Measurements from ENCODE around the gene PSMD9. TPM values are rescaled to one million over a fixed set of nuclear protein-coding genes. Genes with fewer than 3 reads are reported as not detected.

Gene PSMD9
- total and polyA plus RNA-seq, 7 donors = 28.5 to 108 (median 91.4) TPM

DNA sequence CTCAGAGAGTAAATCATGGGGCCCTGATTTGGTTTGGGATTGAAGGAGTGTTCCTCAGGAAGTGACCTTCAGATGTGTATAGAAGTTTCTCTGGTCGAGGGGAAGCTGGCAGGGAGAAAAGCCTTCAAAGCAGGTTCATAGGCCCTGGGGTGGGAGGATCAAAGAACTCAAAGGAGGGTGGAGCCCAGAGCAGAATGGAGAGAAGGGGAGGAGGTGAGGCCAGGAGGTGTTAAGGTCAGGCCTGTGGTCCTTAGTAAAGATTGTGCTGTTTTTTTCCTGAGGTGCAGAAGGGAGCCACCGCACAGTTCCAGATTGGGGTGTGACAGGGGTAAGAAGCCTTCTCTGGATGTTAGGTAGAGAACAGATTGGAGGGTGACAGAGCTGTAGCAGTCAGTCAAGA lies 20.1 kb downstream of the PSMD9 start:
- H3K27ac ChIP-seq = no peak overlapping the region
- DNase-seq = no peak
- WGBS, 2 donors = 63 to 75% methylated on average over 2 of the region's 2 CpGs
- no peaks in the 10 kb centered on the region for H3K9me3 ChIP-seq
- H3K4me3 ChIP-seq = no peak overlapping the region
- H3K4me1 ChIP-seq = no peaks in the 10 kb centered on the region
- TF ChIP-seq EP300 (IDR thresholded peaks at IDR 0.05) (no peak), POLR2A (IDR thresholded peaks at IDR 0.05) (no peak), POLR2AphosphoS5 (IDR thresholded peaks at IDR 0.05) (no peak)
- TF ChIP-seq, protein P1, sequence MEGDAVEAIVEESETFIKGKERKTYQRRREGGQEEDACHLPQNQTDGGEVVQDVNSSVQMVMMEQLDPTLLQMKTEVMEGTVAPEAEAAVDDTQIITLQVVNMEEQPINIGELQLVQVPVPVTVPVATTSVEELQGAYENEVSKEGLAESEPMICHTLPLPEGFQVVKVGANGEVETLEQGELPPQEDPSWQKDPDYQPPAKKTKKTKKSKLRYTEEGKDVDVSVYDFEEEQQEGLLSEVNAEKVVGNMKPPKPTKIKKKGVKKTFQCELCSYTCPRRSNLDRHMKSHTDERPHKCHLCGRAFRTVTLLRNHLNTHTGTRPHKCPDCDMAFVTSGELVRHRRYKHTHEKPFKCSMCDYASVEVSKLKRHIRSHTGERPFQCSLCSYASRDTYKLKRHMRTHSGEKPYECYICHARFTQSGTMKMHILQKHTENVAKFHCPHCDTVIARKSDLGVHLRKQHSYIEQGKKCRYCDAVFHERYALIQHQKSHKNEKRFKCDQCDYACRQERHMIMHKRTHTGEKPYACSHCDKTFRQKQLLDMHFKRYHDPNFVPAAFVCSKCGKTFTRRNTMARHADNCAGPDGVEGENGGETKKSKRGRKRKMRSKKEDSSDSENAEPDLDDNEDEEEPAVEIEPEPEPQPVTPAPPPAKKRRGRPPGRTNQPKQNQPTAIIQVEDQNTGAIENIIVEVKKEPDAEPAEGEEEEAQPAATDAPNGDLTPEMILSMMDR (IDR thresholded peaks at IDR 0.05) = no peak
- intact Hi-C loops (cut with DNase I) = no loop called here
- peaks cover 0 to 86% (median 26%) of the 10 kb centered on the region in 4 donors for H3K36me3 ChIP-seq
- H3K27me3 ChIP-seq = no peaks in the 10 kb centered on the region

DNA sequence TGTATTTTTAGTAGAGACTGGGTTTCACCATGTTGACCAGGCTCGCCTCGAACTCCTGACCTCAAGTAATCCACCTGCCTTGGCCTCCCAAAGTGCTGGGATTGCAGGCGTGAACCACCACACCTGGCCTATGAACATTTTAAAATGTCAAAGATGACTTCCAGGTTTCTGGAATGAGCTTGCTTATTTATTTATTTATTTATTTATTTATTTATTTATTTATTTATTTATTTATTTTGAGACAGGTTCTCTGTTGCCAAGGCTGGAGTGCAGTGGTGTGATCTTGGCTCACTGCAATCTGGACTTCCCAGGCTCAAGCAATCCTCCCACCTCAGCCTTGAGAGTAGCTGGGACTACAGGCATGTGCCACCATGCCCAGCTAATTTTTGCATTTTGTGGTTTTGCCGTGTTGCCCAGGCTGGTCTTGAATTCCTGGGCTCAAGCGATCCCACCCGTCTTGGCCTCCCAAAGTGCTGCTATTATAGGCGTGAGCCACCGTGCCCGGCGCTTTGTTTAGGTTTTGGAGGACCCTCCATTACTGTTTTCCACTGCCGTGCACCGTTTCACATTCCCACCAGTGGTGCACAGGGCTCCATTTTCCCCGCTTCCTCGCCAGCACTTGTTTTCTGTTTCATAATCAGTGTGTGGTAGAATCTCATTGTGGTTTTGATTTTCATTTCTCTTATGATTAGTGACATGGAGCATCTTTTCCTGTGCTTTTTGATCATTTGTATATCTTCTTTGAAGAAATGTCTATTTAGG lies 23.4 kb downstream of the PSMD9 start:
- no peaks in the 10 kb centered on the region for H3K9me3 ChIP-seq
- H3K27ac ChIP-seq = no peak overlapping the region
- no peak for DNase-seq
- peaks cover 0 to 87% (median 30%) of the 10 kb centered on the region in 4 donors for H3K36me3 ChIP-seq
- intact Hi-C loops (cut with DNase I) = no loop called here
- no peak overlapping the region for H3K4me3 ChIP-seq
- H3K4me1 ChIP-seq = no peaks in the 10 kb centered on the region
- 87 to 95% methylated on average over 14 of the region's 14 CpGs for WGBS, 2 donors
- no peaks in the 10 kb centered on the region for H3K27me3 ChIP-seq
- TF ChIP-seq POLR2AphosphoS5 (IDR thresholded peaks at IDR 0.05) = no peak
- no peak for TF ChIP-seq EP300 (IDR thresholded peaks at IDR 0.05)
- TF ChIP-seq, protein P1 (IDR thresholded peaks at IDR 0.05) = no peak
- no peak for TF ChIP-seq POLR2A (IDR thresholded peaks at IDR 0.05)

DNA sequence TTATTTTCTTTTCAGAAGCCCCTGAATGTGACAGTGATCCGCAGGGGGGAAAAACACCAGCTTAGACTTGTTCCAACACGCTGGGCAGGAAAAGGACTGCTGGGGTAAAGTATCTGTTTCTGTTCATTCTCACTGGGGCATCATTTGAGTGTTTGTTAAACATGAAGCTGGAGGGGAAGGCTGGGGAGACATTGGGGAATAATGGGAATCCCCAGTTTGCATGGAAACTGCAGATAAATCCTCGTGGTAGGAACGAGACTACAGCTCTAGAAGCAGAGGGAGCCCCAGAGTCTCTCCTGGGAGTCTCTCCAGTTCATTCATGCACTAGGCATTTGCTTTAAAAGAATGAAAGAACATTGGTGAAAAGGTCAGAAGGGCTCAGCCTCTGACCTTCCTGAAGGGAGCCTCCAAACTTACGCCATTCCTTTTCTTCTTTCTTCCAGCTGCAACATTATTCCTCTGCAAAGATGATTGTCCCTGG lies 27.3 kb downstream of the PSMD9 start:
- no peaks in the 10 kb centered on the region for H3K27me3 ChIP-seq
- intact Hi-C loops (cut with DNase I) = no loop called here

DNA sequence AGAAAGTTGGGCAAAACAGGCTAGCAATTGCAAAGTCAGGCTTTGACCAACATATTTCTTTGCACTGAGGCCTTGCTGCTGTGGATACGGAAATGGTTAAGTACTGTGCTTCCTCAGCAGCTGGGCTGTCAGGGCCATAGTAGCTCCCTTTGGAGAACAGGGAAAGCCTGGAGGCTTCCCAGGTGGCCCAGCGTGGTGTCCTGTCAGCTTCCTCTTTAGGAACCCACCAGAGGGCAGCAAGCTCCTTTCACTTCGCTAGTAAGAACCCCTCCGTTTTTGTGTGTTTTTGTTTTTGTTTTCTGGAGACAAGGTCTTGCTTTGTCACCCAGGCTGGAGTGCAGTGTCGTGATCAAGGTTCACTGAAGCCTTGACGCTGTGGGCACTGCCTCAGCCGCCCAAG lies 28.1 kb downstream of the PSMD9 start:
- no peak for TF ChIP-seq POLR2AphosphoS5 (IDR thresholded peaks at IDR 0.05)
- WGBS, 2 donors = 73 to 90% methylated on average over 7 of the region's 7 CpGs
- no peaks in the 10 kb centered on the region for H3K9me3 ChIP-seq
- H3K36me3 ChIP-seq = peaks cover 0 to 56% (median 21%) of the 10 kb centered on the region in 4 donors
- no peak overlapping the region for H3K4me3 ChIP-seq
- intact Hi-C loops (cut with DNase I) = no loop called here
- H3K27ac ChIP-seq = no peak overlapping the region
- no peaks in the 10 kb centered on the region for H3K27me3 ChIP-seq
- DNase-seq = no peak
- H3K4me1 ChIP-seq = peaks cover 0 to 8% (median 0%) of the 10 kb centered on the region in 4 donors

More for the DNA sequence above, 27.3 kb downstream of the PSMD9 start:
- H3K9me3 ChIP-seq = no peaks in the 10 kb centered on the region
- H3K4me1 ChIP-seq = peaks cover 0 to 8% (median 0%) of the 10 kb centered on the region in 4 donors
- H3K4me3 ChIP-seq = no peak overlapping the region
- TF ChIP-seq, protein P1 (IDR thresholded peaks at IDR 0.05) = no peak
- TF ChIP-seq EP300 (IDR thresholded peaks at IDR 0.05) (no peak), POLR2AphosphoS5 (IDR thresholded peaks at IDR 0.05) (no peak), POLR2A (IDR thresholded peaks at IDR 0.05) (no peak)
- peaks cover 0 to 65% (median 21%) of the 10 kb centered on the region in 4 donors for H3K36me3 ChIP-seq
- 84 to 86% methylated on average over 5 of the region's 5 CpGs for WGBS, 2 donors
- H3K27ac ChIP-seq = no peak overlapping the region
- DNase-seq = no peak

DNA sequence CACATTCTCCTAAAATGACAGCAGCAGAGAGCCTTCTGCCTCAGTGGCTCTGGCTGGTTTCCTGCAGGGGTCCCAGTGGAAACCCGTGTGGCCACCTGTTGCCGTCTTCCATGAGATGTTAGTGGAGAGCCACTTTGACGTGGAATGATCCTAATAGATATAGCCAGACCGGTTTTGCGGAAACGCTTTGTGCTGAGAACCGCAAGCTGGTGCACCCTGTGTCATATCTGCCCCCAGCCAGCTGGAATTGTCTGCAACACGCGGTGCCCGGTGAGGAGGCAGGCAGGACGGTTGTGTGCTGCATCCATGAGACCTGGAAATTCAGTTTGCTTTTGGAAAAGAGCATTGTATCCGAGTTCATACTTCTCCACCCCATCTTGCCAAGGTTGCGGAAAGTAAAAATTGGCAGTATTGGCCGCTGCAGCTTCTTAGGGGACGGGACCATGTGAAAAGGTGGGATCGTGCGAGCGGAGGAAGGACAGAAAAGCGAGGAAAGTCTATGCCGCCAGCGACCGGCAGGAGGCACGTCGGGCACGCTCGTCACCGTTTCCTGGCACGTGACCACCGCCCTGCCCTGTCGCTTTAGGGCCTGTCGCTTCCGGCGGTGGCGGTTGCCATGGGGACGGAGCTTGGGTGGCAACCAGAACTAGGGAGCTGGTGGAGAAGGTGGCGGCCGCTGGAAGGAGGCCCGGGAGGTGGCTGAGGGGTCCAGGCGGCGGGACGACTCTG lies 29.5 kb downstream of the PSMD9 start, which contains the start of gene CFAP251:
Gene CFAP251 (plus strand): TSS at position 643 of the 729 bp plus-strand sequence. CDS start 2,714 bp downstream, outside the sequence.
- Histone ChIP-seq H3K4me3 (peak within 1 kb of the TSS; percentile 31 to 53 (median 44)), H3K9me3 (no peaks in the 10 kb centered on the region), H3K4me1 (peaks cover 0 to 8% (median 0%) of the 10 kb centered on the region in 4 donors), H3K27me3 (no peaks in the 10 kb centered on the region), H3K27ac (peak within 1 kb of the TSS in 3 of 4 donors; percentile 38 to 52 (median 44)), H3K36me3 (peaks cover 0 to 49% (median 21%) of the 10 kb centered on the region in 4 donors)
- 10 to 23% methylated on average over 41 of the region's 41 CpGs for WGBS, 2 donors
- intact Hi-C loops (cut with DNase I) = loop anchor here (1.0 to 2.0 kb wide), 3 partner anchors 103 to 273 kb away; partner anchors contain the start of gene BCL7A
- peak; percentile 97 for DNase-seq
- peak in 3 of 4 donors; percentile 26 to 61 (median 40) for TF ChIP-seq POLR2AphosphoS5 (IDR thresholded peaks at IDR 0.05)
- no peak for TF ChIP-seq POLR2A (IDR thresholded peaks at IDR 0.05)
- TF ChIP-seq EP300 (IDR thresholded peaks at IDR 0.05) = no peak
- TF ChIP-seq, protein P1 (IDR thresholded peaks at IDR 0.05) = peak; percentile 53 to 78 (median 62)
